GM06990 (cell line): ENCODE results near the gene DNM1L.

Experiments used
- DNase-seq: peaks from one replicate; pipeline ENCODE4 v3.0.0-alpha.2; 2011; ENCODE audit not compliant: insufficient read length; ENCODE audit errors: extremely low read depth
- H3K27me3 ChIP-seq: replicated peaks from 2 replicates; pipeline ENCODE4 v1.6.0; 2011; ENCODE audit warnings: low read length; ENCODE audit not compliant: control insufficient read depth, insufficient read depth
- H3K36me3 ChIP-seq: 2 replicates; pipeline ENCODE4 v1.5.1; 2011; ENCODE audit warnings: low read length; ENCODE audit not compliant: control insufficient read depth, insufficient read depth
- H3K4me3 ChIP-seq: replicated peaks from 2 replicates; pipeline ENCODE4 v1.5.1; 2011; ENCODE audit warnings: low read depth, mild to moderate bottlenecking, control low read depth, low read length
- TF ChIP-seq, protein P1 (sequence below): IDR thresholded peaks from 2 replicates; pipeline ENCODE4 v1.5.1; 2011; ENCODE audit warnings: low read length, control low read depth, mild to moderate bottlenecking, inconsistent platforms; ENCODE audit not compliant: insufficient read depth, poor library complexity, severe bottlenecking

Gene DNM1L

DNA sequence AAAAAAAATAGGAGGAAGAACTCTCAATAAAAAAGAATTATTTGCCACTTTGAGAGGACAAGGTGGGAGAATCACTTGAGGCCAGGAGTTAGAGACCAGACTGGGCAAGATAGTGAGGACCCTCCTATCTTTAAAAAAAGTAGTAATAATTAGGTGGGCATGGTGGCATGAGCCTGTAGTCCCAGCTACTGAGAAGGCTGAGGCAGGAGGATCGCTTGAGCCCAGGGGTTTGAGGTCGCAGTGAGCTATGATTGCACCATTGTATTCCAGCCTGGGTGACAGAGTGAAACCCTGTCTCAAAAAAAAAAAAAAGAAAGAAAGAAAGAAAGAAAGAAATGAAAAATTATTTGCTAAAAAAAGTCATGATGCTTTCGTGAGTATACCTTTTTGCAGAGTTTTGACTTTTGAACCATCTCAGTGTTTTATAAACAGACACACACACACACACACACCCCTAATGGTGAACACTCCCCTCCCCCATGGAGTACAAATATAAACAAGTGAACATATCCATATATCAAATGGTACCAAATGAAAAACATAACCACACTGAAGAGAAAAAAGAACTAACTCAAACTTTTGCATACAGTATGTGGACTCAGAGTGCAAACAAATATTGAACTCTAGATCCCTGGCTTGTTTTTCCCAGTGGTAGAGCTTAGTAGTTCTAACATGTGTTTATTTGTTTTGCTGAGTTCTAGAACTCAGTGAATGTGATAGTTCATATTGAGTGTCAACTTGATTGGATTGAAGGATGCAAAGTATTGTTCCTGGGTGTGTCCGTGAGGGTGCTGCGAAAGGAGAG lies 27.7 kb upstream of the DNM1L start:
- no peaks in the 10 kb centered on the region for H3K27me3 ChIP-seq
- no peak for DNase-seq
- TF ChIP-seq, protein P1, sequence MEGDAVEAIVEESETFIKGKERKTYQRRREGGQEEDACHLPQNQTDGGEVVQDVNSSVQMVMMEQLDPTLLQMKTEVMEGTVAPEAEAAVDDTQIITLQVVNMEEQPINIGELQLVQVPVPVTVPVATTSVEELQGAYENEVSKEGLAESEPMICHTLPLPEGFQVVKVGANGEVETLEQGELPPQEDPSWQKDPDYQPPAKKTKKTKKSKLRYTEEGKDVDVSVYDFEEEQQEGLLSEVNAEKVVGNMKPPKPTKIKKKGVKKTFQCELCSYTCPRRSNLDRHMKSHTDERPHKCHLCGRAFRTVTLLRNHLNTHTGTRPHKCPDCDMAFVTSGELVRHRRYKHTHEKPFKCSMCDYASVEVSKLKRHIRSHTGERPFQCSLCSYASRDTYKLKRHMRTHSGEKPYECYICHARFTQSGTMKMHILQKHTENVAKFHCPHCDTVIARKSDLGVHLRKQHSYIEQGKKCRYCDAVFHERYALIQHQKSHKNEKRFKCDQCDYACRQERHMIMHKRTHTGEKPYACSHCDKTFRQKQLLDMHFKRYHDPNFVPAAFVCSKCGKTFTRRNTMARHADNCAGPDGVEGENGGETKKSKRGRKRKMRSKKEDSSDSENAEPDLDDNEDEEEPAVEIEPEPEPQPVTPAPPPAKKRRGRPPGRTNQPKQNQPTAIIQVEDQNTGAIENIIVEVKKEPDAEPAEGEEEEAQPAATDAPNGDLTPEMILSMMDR: no peak
- H3K4me3 ChIP-seq: no peak overlapping the region
- no peaks in the 10 kb centered on the region for H3K36me3 ChIP-seq

DNA sequence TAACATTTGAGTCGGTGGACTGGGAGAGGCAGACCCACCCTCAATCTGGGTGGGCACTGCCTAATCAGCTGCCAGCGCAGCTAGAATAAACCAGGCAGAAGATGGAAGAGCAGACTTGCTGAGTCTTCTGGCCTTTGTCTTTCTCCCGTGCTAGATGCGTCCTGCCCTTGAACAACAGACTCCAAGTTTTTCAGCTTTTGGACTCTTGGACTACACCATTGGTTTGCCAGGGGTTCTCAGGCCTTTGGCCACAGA lies 27.2 kb upstream of the DNM1L start:
- Histone ChIP-seq H3K27me3 (no peaks in the 10 kb centered on the region), H3K36me3 (no peaks in the 10 kb centered on the region), H3K4me3 (no peak overlapping the region)
- TF ChIP-seq, protein P1: no peak
- DNase-seq: no peak

DNA sequence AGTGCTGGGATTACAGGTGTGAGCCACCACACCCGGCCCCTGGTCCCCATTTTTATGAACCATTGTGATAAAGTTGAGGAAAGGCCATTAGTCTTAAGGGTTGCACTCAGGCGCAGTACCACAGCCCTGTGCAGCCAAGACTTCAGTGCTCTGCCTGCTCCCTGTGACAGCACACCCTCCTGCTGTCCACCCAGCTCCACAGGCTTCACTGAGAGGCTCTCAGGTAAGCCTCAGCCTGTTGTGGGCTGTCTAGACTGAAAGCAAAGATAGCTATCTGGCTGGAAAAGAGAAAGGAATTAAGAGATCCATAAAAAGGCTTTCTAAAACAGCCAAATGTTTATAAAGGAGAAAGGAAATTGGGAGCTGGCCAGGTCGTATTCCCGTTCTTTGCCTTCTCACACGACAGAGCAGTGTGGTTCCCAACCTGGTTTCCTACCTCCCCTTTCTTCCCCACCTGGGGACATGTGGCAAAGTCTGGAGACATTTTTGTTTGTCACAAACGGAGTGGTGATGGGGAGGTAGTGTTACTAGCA lies 19.1 kb upstream of the DNM1L start:
- DNase-seq: no peak
- Histone ChIP-seq H3K27me3 (no peaks in the 10 kb centered on the region), H3K4me3 (no peak overlapping the region), H3K36me3 (no peaks in the 10 kb centered on the region)
- TF ChIP-seq, protein P1: no peak

DNA sequence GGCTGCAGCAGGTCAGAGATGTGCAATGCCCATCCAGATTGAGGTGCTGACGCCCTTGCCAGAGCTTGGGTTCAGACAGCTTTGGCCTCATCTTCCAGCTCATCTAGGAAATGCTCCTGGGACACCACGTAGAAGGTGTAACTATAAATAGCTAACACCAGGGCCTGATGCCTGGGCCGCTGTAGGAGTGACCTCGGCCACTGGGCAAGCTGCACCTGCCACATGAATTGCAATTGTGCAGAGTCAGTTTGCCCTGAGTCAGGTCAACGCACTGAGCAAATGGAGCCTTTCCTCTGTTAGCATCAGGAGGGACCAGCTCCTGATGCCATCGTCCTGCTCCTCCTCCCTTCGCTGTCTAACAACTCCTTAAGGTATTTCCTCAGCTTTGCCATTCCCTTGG lies 17.4 kb upstream of the DNM1L start:
- no peaks in the 10 kb centered on the region for H3K27me3 ChIP-seq
- no peaks in the 10 kb centered on the region for H3K36me3 ChIP-seq
- TF ChIP-seq, protein P1: no peak
- H3K4me3 ChIP-seq: no peak overlapping the region
- DNase-seq: no peak

DNA sequence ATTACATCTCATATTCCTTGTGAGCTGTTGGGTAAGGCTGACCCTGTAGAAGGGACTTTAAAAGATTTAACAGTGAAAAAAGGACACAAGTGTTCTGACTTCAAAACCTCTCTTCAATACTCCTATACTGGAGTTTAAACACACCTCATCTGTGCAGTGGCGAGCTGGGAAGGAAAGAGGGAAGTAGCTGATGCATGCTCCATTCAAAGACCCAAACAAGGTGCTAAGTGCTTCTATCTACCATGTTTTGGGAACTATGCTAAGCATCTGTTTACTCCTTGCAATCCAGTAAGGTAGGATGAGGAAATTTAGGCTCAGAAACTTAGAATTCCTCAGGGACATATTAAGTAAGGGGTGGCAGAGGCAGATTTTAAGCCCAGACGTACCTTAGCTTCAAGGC lies 16.4 kb upstream of the DNM1L start:
- TF ChIP-seq, protein P1: no peak
- no peaks in the 10 kb centered on the region for H3K27me3 ChIP-seq
- H3K36me3 ChIP-seq: no peaks in the 10 kb centered on the region
- no peak for DNase-seq
- H3K4me3 ChIP-seq: no peak overlapping the region
